Measurements from ENCODE around the gene DRD5. TPM values are rescaled to one million over a fixed set of nuclear protein-coding genes. Genes with fewer than 3 reads are reported as not detected.
"Not testable (repeated sequence)": the region's sequence is repeated elsewhere in the genome, so short reads cannot be mapped to it uniquely, and the experiment has no call there.

Gene DRD5
- total RNA-seq (2014; rRNA removed; shearing (Covaris generic)): not detected in 2 replicates

- in situ Hi-C loops (cut with HindIII; ENCODE audit: low sequenced_read_pairs): no loop called here
- no peak for DNase-seq (ENCODE audit: low spot score)
Measured at GRCh38 chr4:9781343-9782135, at the start of gene DRD5. TSS of gene DRD5 (plus strand) at chr4:9781634. CDS start at chr4:9782030, 396 bp downstream.

GRCh38 chr4:9732256-9732655 is 49.2 kb upstream of the DRD5 start:
- in situ Hi-C loops (cut with HindIII; ENCODE audit: low sequenced_read_pairs): not testable (repeated sequence)

GRCh38 chr4:9735515-9735914 is 45.9 kb upstream of the DRD5 start:
- in situ Hi-C loops (cut with HindIII; ENCODE audit: low sequenced_read_pairs): no loop called here
- DNase-seq (ENCODE audit: low spot score): no peak

More at GRCh38 chr4:9732256-9732655, 49.2 kb upstream of the DRD5 start:
- DNase-seq (ENCODE audit: low spot score): not testable (repeated sequence)

DNA sequence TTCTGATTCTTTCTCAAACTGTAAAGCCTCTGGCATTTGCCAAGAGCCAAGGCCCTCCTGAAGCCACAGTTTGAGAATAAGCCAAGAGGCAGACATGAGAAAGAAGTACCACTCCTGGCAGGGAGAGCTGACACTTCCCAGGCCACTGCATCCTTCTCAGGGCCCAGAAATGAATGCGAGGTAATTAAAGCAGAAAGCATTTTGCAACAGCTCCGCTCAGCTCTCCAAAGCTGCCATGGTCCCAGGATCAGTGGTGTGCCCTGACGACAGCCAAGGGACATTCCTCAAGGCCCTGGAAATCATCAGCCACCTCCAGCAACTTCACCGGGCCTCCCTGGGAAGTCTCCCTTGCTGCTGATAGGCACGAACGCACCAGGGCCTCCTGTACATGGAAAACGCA is 44.2 kb upstream of the DRD5 start:
- DNase-seq (ENCODE audit: low spot score); in situ Hi-C loops (cut with HindIII; ENCODE audit: low sequenced_read_pairs): not testable (repeated sequence)

- in situ Hi-C loops (cut with HindIII; ENCODE audit: low sequenced_read_pairs); DNase-seq (ENCODE audit: low spot score): not testable (repeated sequence)
Measured at GRCh38 chr4:9743789-9744188, 37.6 kb upstream of the DRD5 start.

- no peak for DNase-seq (ENCODE audit: low spot score)
- in situ Hi-C loops (cut with HindIII; ENCODE audit: low sequenced_read_pairs): no loop called here
Measured at GRCh38 chr4:9745782-9746181, 35.7 kb upstream of the DRD5 start.

GRCh38 chr4:9758641-9759317 is 22.7 kb upstream of the DRD5 start:
- in situ Hi-C loops (cut with HindIII; ENCODE audit: low sequenced_read_pairs): no loop called here

GRCh38 chr4:9762823-9763475 is 18.5 kb upstream of the DRD5 start:
- DNase-seq (ENCODE audit: low spot score): peak; percentile 55
- in situ Hi-C loops (cut with HindIII; ENCODE audit: low sequenced_read_pairs): no loop called here

More at GRCh38 chr4:9758641-9759317, 22.7 kb upstream of the DRD5 start:
- DNase-seq (ENCODE audit: low spot score): no peak

DNA sequence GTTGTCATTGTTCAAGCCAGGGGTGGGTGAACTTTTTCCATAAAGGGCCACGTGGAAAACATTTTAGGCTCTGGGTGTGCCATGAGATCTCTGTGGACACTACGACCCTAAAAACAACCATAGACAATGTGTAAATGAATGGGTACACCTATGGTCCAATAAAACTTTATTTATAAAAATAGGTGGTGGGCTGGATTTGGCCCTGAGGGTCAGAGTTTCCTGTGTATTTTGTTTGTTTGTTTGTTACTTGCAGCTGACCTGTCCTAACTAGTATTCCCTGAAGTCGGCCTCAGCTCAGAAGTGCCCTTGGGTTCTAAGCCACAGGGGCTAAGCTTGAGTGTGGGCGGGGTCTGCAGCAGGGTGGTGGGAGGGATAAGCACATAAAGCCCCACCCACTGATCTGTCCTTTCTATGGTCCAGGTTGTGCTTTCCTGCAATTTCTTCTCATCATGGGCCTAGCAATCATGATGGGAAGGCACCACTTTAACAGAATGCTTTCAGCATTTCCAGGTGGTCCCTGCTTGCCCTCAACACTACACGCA is 17.2 kb upstream of the DRD5 start:
- no peak for DNase-seq (ENCODE audit: low spot score)
- in situ Hi-C loops (cut with HindIII; ENCODE audit: low sequenced_read_pairs): no loop called here

GRCh38 chr4:9765091-9765490 is 16.3 kb upstream of the DRD5 start:
- DNase-seq (ENCODE audit: low spot score): no peak
- in situ Hi-C loops (cut with HindIII; ENCODE audit: low sequenced_read_pairs): no loop called here

DNA sequence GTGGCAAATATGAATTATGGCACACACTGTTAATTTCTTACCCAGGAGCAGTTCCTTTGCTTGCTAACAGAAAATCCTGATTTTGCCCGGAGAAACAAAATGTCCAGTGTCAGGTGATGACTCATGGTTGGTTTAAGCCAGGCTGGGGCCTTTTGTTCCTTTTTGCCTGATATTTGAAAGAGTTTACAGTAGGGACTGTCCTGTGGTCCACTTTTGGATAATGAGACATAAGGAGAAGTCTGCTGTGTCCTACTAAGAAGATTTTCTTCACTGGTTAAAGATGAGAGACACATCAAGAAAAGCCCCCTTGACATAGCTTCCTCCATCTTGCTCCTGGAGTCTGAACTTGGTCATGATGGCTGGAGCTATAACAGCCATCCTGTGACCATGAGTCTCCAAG is 12.1 kb upstream of the DRD5 start:
- in situ Hi-C loops (cut with HindIII; ENCODE audit: low sequenced_read_pairs): no loop called here
- DNase-seq (ENCODE audit: low spot score): no peak

DNA sequence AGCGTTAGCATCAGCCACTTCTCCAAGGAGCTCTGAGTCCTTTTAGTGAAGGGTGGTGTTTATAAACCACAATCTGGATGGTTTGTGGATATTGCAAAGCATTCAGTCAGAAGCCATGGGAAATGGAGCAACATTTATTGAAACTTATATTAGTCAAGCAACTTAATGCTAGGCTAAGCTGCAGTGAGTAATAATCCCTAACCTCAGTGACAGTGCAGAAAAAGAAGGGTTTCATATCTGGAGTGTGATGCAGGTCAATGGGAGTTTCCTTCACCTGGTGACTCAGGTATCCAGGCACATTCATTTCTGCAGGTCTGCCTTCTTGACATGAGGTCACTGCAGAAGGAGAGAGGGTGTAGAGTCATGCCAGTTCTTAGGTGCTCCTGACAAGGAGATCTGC is 10.4 kb upstream of the DRD5 start:
- in situ Hi-C loops (cut with HindIII; ENCODE audit: low sequenced_read_pairs): no loop called here

GRCh38 chr4:9773471-9773870 is 8.0 kb upstream of the DRD5 start:
- in situ Hi-C loops (cut with HindIII; ENCODE audit: low sequenced_read_pairs): no loop called here
- no peak for DNase-seq (ENCODE audit: low spot score)

More for the DNA sequence above, 10.4 kb upstream of the DRD5 start:
- DNase-seq (ENCODE audit: low spot score): no peak

GRCh38 chr4:9782136-9782436 is 652 bp downstream of the DRD5 start:
- DNase-seq (ENCODE audit: low spot score): no peak
- in situ Hi-C loops (cut with HindIII; ENCODE audit: low sequenced_read_pairs): no loop called here

DNA sequence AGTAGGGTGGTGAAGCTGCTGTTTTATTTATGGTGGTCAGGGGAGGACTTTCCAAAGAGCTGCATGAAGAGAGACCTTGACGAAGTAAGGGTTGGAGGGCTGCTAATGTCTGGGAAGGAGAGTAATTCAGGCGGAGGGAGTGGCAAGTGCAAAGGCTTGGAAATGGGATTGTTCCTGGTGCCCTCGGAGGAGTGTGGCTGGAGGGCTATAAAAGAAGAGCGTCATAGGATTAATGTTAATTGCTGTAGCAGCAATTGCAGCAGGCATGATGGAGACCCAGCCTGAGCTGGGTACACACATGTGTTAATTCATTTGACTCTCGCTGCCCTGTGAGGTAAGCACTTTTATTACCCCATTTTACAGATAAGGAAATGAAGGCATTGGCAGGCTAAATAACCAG is 4.5 kb downstream of the DRD5 start:
- in situ Hi-C loops (cut with HindIII; ENCODE audit: low sequenced_read_pairs); DNase-seq (ENCODE audit: low spot score): not testable (repeated sequence)

GRCh38 chr4:9792381-9792780 is 10.9 kb downstream of the DRD5 start:
- DNase-seq (ENCODE audit: low spot score): no peak
- in situ Hi-C loops (cut with HindIII; ENCODE audit: low sequenced_read_pairs): no loop called here

DNA sequence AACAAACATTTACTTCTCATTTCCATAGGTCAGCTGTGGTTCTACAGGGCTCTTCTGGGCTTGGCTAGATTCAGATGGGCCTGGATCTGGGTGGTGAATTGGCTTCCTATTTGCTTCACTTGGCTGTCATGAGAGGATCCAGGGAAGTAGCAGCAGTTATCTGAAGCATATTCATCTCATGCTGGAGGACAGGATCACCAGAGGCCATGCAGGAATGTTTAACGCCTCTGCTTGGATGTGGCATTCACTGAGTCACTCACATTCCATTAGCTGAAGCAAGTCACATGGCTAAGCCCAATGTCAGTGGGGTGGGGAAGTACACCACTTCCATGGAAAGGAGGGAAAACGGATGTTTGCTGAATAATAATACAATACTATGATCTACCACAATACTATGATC is 15.2 kb downstream of the DRD5 start:
- DNase-seq (ENCODE audit: low spot score); in situ Hi-C loops (cut with HindIII; ENCODE audit: low sequenced_read_pairs): not testable (repeated sequence)

DNA sequence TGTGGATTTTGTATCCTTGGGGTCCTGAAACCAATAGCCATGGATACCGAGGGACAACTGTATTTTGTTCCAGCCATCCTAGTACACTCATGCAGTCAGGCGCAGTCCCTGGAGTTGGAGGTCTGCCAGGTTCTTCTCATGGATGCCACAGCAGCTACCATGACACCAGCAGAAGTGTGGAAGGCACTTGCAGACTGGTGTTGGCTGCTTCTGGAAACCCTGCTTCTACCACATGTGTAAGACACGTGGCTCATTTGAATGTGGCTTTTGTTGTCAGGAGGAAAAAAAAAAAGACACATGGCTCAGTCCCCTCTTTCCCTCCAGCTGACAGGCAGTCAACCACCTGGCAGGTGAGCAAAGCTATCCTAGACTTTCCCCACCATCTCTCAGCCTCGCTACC is 19.4 kb downstream of the DRD5 start:
- in situ Hi-C loops (cut with HindIII; ENCODE audit: low sequenced_read_pairs): no loop called here
- peak; percentile 4 for DNase-seq (ENCODE audit: low spot score)

- no peak for DNase-seq (ENCODE audit: low spot score)
- in situ Hi-C loops (cut with HindIII; ENCODE audit: low sequenced_read_pairs): no loop called here
Measured at GRCh38 chr4:9804918-9805317, 23.5 kb downstream of the DRD5 start.

DNA sequence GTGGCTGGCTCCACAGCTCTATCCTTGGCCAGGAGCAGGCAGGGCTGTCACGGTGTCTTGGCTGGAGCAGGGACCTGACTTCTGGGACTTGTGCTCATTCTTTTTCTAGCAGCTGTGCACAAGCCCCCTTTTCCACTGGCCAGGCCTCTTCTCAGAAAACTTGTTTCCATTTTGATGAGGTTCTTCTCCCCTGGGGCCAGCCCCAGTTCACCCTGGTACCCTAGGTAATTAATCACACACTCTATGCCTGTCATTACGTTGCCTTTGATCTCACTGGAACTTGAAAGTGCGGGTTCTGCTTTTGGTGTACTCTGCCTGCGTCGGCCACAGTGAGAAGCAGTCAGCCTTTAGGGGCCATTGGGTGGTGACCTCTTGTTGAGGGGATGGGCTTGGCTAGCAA is 26.6 kb downstream of the DRD5 start:
- in situ Hi-C loops (cut with HindIII; ENCODE audit: low sequenced_read_pairs): no loop called here
- no peak for DNase-seq (ENCODE audit: low spot score)
